ENCODE measurements around the gene NOXA1. TPM values are rescaled to one million over a fixed set of nuclear protein-coding genes. Genes with fewer than 3 reads are reported as not detected.

The NOXA1 gene
- total RNA-seq, 2 experiments from 2014 or later, result 1.0 to 1.2 TPM

DNA sequence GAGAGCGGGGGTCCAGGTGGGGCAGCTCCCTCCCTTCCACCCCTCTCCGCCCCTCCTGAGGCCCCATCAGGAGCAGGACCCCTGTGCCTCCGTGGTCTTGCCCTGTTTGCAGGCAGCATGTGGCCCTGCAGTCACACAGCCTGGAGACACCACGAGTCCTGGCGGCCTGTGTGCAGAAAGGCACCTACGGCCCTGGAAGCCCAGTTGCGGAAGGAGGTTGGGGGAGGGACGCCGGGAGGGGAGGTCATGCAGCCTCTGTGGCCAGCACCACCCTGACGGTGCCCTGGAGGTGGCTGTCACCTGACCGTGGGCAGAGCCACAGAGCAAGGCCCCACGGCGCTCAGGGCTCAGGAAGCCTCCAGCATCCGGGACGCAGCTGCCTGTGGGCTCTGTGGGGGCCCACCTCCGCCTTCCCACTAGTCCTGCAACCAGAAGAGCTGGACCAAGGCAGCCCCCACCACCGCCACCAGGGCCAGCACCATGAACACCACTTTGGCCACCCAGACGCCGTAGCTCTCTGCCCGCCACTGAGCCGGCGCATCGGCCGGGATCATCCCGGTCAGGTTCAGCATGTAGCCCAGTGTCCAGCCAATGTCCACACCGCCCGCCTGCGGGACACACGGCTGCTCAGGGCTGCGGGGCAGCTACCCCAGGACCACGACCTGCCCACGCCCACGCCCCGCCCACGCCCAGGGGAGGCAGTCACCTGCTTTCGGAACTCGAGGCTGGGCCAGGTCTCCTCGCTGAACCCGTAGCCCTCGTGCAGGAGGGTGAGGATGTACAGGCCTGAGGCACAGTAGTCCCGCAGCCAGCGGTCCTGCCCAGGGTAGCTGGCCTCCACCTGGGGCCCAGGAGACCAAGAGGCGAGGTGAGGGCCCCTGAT, 11.5 kb downstream of the NOXA1 start:
- DNase-seq, result no peak
- no peaks in the 10 kb centered on the region for H3K36me3 Mint-ChIP-seq (ENCODE audit: low read depth)
- no peak overlapping the region for H3K4me3 Mint-ChIP-seq
- H3K27me3 Mint-ChIP-seq (ENCODE audit: low read depth), result peaks cover 3% of the 10 kb centered on the region
- CTCF ChIA-PET, result interaction anchor here (0.6 kb wide), 1 partner anchor 10 kb away, joined by 4 read pairs; no protein-coding TSS in a partner anchor
- intact Hi-C loops (cut with micrococcal nuclease), result no loop called here
- H3K4me1 Mint-ChIP-seq (ENCODE audit: low read depth), result no peaks in the 10 kb centered on the region
- H3K9me3 Mint-ChIP-seq, result no peaks in the 10 kb centered on the region
- H3K27ac Mint-ChIP-seq, result no peak overlapping the region

DNA sequence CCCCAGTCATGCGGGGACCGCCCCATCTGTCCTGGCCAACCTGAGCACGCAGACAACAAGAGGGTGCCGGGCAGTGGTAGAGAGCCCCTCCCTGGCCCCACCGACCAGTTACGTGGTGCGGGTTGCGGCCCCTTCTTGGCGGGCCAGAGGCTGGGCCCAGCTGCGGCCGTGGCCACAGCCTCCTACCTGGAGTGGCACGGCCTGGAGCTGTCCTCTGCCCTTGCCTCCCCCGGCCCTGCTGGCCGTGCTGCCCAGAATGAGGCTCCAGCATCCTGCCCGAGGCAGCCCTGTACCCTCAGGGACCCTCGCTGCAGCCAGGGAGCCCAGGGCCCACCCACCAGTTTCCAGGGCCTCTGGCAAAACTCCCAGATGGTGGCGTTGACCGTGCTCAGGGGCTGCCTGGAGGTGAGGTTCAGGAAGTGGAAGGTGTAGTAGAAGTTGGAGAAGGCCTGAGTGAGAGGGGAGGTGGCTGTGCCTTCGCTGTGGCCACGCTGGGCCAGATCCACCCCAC, 12.2 kb downstream of the NOXA1 start:
- Mint-ChIP-seq H3K27me3 (ENCODE audit: low read depth) (peaks cover 3% of the 10 kb centered on the region), H3K36me3 (ENCODE audit: low read depth) (no peaks in the 10 kb centered on the region), H3K27ac (no peak overlapping the region), H3K4me1 (ENCODE audit: low read depth) (no peaks in the 10 kb centered on the region), H3K4me3 (no peak overlapping the region), H3K9me3 (no peaks in the 10 kb centered on the region)
- DNase-seq, result no peak
- intact Hi-C loops (cut with micrococcal nuclease), result no loop called here
- CTCF ChIA-PET, result no interaction called here

DNA sequence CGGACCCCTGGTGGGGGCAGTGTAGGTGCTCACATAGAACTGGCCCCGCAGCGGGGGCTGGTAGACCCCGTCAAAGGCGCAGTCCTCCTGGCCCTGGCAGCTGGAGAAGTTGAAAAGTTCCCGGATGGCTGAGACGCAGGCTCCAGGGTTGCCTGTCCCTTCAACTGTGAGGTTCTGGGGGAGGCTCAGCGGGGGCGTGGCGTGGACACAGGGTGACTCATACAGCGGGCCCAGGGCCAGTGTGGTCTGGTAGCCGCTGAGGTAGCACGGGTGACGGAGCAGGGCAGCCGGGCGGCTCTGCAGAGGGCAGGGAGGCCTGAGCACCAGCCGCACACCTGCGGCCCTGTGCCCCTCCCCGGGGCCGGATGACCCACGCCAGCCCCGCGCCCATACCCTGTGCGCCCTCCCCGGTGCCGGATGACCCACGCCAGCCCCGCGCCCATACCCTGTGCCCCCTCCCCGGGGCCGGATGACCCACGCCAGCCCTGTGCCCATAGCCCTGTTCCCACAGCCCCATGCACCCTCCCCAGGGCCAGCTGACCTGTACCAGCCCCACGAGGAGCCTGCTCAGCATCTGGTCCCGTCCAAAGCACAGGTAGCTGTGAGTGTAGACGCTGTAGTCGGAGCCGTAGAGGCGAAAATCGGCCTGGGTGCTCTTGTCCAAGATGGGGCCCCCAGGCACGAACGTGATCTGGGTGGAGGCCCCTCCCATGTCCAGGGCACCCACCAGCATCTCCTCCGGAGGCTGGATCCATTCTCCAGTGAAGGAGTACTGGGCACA, 13.0 kb downstream of the NOXA1 start:
- H3K27me3 Mint-ChIP-seq (ENCODE audit: low read depth), result peaks cover 3% of the 10 kb centered on the region
- H3K9me3 Mint-ChIP-seq, result no peaks in the 10 kb centered on the region
- no peak for DNase-seq
- H3K27ac Mint-ChIP-seq, result no peak overlapping the region
- intact Hi-C loops (cut with micrococcal nuclease), result no loop called here
- no peaks in the 10 kb centered on the region for H3K4me1 Mint-ChIP-seq (ENCODE audit: low read depth)
- no peak overlapping the region for H3K4me3 Mint-ChIP-seq
- CTCF ChIA-PET, result no interaction called here
- H3K36me3 Mint-ChIP-seq (ENCODE audit: low read depth), result no peaks in the 10 kb centered on the region

DNA sequence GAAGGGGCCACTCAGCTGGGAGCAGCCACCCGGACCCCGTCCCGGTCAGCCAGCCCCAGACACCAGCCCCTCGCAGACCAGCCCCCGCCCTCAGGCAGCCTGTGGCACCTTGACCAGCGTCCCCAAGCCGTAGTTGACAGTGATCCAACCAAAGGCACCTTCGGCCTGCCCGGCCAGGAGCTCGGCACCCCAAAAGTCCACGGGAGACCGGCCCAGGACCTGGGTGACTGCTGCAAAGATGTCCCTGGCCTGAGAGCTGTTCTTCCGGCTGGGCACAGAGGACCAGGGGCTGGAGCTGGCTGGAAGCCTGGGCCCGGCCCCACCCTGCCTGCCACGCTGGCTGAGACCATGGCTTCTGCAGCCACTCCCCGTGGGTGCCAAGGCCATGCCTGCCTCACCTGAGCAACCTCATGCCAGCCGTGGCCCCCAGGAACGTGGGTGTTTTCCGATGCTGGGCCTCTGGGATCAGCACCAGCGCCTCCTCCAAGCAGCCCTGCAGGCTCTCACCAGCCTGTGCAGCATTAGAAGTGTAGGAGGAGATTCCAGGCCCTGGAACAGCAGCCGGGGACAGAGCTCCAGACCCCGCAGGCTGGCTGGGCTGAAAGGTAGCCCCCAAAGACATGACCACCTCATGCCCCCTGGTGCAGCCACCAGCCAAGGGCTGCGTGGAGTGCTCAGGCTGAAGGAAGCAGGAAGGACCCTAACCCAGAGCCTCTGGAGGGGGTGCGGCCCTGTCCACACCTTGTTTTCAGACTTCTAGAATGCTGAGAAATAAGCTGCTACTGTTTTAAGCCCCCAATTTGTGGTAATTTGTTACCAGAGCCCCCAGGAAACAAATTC, 13.8 kb downstream of the NOXA1 start:
- CTCF ChIA-PET, result no interaction called here
- Mint-ChIP-seq H3K27ac (no peak overlapping the region), H3K27me3 (ENCODE audit: low read depth) (peaks cover 5% of the 10 kb centered on the region), H3K4me1 (ENCODE audit: low read depth) (peaks cover 2% of the 10 kb centered on the region), H3K9me3 (no peaks in the 10 kb centered on the region), H3K4me3 (no peak overlapping the region), H3K36me3 (ENCODE audit: low read depth) (no peaks in the 10 kb centered on the region)
- intact Hi-C loops (cut with micrococcal nuclease), result no loop called here
- DNase-seq, result no peak

GRCh38 chr9:137437691-137438590, 14.7 kb downstream of the NOXA1 start:
- Mint-ChIP-seq H3K27me3 (ENCODE audit: low read depth) (peaks cover 6% of the 10 kb centered on the region), H3K9me3 (no peaks in the 10 kb centered on the region), H3K36me3 (ENCODE audit: low read depth) (no peaks in the 10 kb centered on the region), H3K4me3 (no peak overlapping the region), H3K4me1 (ENCODE audit: low read depth) (peaks cover 3% of the 10 kb centered on the region), H3K27ac (no peak overlapping the region)
- no peak for DNase-seq
- CTCF ChIA-PET, result no interaction called here
- intact Hi-C loops (cut with micrococcal nuclease), result no loop called here

- no peak for DNase-seq
- H3K27ac Mint-ChIP-seq, result no peak overlapping the region
- H3K27me3 Mint-ChIP-seq (ENCODE audit: low read depth), result peaks cover 8% of the 10 kb centered on the region
- CTCF ChIA-PET, result no interaction called here
- no peak overlapping the region for H3K4me3 Mint-ChIP-seq
- H3K9me3 Mint-ChIP-seq, result no peaks in the 10 kb centered on the region
- no peaks in the 10 kb centered on the region for H3K36me3 Mint-ChIP-seq (ENCODE audit: low read depth)
- intact Hi-C loops (cut with micrococcal nuclease), result no loop called here
- H3K4me1 Mint-ChIP-seq (ENCODE audit: low read depth), result peaks cover 3% of the 10 kb centered on the region
Observed at GRCh38 chr9:137438591-137439157, 15.5 kb downstream of the NOXA1 start.

- intact Hi-C loops (cut with micrococcal nuclease), result no loop called here
- DNase-seq, result no peak
- CTCF ChIA-PET, result no interaction called here
- Mint-ChIP-seq H3K27ac (no peak overlapping the region), H3K36me3 (ENCODE audit: low read depth) (no peaks in the 10 kb centered on the region), H3K27me3 (ENCODE audit: low read depth) (peaks cover 8% of the 10 kb centered on the region), H3K4me1 (ENCODE audit: low read depth) (peaks cover 3% of the 10 kb centered on the region), H3K4me3 (no peak overlapping the region), H3K9me3 (no peaks in the 10 kb centered on the region)
Observed at GRCh38 chr9:137439158-137439714, 16.0 kb downstream of the NOXA1 start.

- intact Hi-C loops (cut with micrococcal nuclease), result no loop called here
Observed at GRCh38 chr9:137441289-137441934, 18.2 kb downstream of the NOXA1 start, which contains the start of gene ENTPD8. Gene ENTPD8, minus strand, starts transcription at chr9:137441357. Its CDS starts 3,072 bp downstream, at chr9:137438285.

GRCh38 chr9:137441935-137442321, 18.7 kb downstream of the NOXA1 start:
- no peaks in the 10 kb centered on the region for H3K36me3 Mint-ChIP-seq (ENCODE audit: low read depth)
- CTCF ChIA-PET, result no interaction called here
- H3K9me3 Mint-ChIP-seq, result no peaks in the 10 kb centered on the region
- intact Hi-C loops (cut with micrococcal nuclease), result no loop called here
- no peak for DNase-seq
- no peak overlapping the region for H3K27ac Mint-ChIP-seq
- H3K27me3 Mint-ChIP-seq (ENCODE audit: low read depth), result peaks cover 8% of the 10 kb centered on the region
- H3K4me3 Mint-ChIP-seq, result peak overlapping the region; percentile 29
- H3K4me1 Mint-ChIP-seq (ENCODE audit: low read depth), result peaks cover 13% of the 10 kb centered on the region

More at GRCh38 chr9:137441289-137441934, 18.2 kb downstream of the NOXA1 start, which contains the start of gene ENTPD8:
- Mint-ChIP-seq H3K4me3 (peak within 1 kb of the TSS; percentile 29), H3K27me3 (ENCODE audit: low read depth) (peaks cover 8% of the 10 kb centered on the region), H3K4me1 (ENCODE audit: low read depth) (peaks cover 12% of the 10 kb centered on the region), H3K36me3 (ENCODE audit: low read depth) (no peaks in the 10 kb centered on the region), H3K27ac (no peak within 1 kb of the TSS), H3K9me3 (no peaks in the 10 kb centered on the region)
- CTCF ChIA-PET, result no interaction called here
- DNase-seq, result no peak

DNA sequence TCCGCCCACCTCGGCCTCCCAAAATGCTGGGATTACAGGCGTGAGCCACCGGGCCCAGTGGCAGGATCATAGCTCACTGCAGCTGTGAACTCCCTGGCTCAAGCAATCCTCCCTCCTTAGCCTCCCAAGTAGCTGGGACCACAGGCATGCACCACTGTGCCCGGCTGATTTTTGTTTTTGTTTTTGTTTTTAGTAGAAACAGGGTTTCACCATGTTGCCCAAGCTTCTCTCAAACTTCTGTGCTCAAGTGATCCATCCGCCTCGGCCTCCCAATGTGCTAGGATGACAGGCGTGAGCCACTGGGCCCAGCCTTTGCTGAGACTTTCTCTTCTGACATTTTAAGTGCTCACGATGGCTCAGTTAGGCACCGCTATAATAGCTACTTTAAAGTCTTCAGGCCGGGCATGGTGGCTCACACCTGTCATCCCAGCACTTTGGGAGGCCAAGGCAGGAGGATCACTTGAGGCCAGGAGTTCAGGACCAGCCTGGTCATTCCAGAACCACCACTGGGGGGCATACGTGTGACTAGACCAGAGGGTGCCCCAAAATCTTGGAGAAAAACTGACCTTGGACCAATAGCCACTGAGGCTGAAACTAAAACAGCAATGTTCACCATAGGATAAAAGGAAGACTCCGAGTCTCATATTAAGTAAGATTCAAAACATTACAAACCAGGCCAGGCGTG, 21.1 kb downstream of the NOXA1 start:
- H3K4me3 Mint-ChIP-seq, result no peak overlapping the region
- no peak overlapping the region for H3K27ac Mint-ChIP-seq
- intact Hi-C loops (cut with micrococcal nuclease), result no loop called here
- CTCF ChIA-PET, result interaction anchor here (0.7 to 1.8 kb wide), 8 partner anchors 10 to 268 kb away, joined by 3 to 7 read pairs (median 4); partner anchors contain the start of genes EXD3, NOXA1 and NRARP
- no peaks in the 10 kb centered on the region for H3K9me3 Mint-ChIP-seq
- H3K4me1 Mint-ChIP-seq (ENCODE audit: low read depth), result peaks cover 13% of the 10 kb centered on the region
- DNase-seq, result no peak
- no peaks in the 10 kb centered on the region for H3K36me3 Mint-ChIP-seq (ENCODE audit: low read depth)
- peaks cover 8% of the 10 kb centered on the region for H3K27me3 Mint-ChIP-seq (ENCODE audit: low read depth)
